HG03045 (cell line): ENCODE measurements around the gene AP1M1.
"Not testable (repeated sequence)": the region's sequence is repeated elsewhere in the genome, so short reads cannot be mapped to it uniquely, and the experiment has no call there.

Source experiments
- ATAC-seq: cut with Tn5 transposase; IDR thresholded peaks from one replicate; pipeline ENCODE4 v1.9.1; 2021; ENCODE audit warnings: mild to moderate bottlenecking, moderate library complexity; ENCODE audit not compliant: unreplicated experiment

Gene AP1M1

GRCh38 chr19:16259385-16260159 lies 61.9 kb downstream of the AP1M1 start:
- ATAC-seq: no peak

DNA sequence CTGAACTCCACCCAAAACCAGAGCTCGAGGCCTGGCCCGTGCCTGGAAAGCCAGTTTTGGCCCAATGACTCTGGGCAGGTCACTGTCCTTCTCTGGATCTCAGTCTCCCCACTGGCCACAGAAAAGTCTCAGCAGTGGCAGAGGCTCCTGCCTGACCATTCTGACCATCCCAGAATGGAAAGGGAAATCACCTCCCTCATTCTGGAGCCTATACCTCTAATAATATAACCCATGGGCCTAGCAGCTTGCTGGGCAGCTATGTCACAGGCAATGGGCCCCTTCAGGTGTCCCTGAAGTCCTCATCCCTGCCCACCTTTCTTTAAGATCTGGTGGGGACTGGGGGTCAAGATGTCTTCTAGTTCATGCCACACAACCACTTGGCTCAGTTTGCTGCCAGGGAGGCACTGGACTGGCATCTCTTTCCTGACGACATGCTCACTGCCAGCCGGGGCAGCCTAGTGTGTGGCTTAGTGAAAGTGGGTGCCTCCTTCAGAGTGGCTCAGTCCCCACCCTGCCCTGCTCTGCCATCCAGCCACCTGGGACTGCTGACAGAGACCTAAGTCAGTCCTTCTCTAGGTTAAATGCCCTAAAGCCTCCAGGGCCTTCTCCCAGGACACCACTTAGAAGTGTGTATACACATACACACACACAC lies 62.6 kb downstream of the AP1M1 start:
- no peak for ATAC-seq

- no peak for ATAC-seq
Measured at GRCh38 chr19:16260812-16261161, 63.1 kb downstream of the AP1M1 start.

GRCh38 chr19:16261584-16262368 lies 64.1 kb downstream of the AP1M1 start:
- no peak for ATAC-seq

GRCh38 chr19:16262618-16263017 lies 64.9 kb downstream of the AP1M1 start:
- no peak for ATAC-seq

DNA sequence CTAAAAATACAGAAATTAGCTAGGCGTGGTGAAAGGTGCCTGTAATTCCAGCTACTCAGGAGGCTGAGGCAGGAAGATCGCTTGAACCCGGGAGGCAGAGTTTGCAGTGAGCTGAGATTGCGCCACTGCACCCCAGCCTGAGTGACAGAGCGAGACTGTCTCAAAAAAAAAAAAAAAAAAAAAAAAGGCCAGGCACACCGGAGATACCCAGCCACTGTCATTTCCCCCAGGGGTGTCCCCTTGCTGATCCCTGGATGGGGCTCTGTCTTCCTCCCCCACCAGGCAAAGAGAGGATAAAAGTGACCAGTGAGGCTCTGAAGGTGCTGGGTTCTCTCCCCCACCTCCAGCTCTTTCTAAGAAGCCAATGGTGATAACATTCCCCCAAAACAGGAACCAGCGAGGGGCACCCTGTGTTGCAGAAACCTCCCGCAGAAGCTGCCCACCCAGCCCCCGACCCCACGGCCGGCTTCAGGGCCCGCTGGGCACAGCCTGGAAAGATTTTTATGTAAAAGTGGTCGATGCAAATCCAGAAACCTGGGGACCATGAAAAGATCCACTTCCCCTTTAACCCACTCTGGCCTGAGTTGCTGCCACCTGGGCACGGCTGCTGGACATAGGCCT lies 65.5 kb downstream of the AP1M1 start:
- no peak for ATAC-seq

DNA sequence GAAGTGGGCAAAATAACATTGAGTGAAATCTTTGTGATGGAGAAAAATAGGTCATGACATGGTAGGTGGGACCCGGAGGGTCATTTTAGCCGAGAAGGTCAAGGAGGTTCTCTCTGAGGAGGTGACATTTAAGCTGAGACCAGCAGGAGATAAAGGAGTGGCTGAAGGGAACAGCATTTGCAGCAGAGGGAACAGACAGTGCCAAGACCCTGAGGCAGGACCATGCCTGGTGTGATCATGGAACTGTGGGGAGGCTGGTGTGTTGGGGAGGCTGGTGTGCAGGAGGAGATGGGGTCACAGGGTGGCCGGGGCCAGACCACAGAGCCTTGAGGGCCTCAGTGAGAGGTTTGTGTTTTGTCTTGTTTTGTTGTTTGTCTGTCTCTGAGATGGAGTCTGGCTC lies 67.5 kb downstream of the AP1M1 start:
- no peak for ATAC-seq

- no peak for ATAC-seq
Measured at GRCh38 chr19:16265890-16266585, 68.3 kb downstream of the AP1M1 start.

DNA sequence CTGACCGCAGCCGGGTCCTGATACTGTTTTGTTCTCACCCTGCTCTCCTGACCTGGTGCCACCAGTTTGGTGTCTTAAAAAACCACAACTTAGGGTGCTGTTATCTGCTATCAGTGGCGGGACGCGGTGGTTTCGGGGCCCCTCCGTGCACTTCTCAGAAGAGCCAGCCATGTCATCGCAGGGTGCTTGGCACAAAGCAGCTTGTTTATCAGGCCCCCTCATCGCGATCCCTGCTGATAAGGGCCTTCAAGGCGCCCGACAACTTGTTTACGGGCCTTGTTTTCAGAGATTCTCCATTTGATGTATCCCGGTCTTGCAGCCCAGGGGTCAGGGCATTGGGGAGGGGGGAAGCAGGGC lies 68.9 kb downstream of the AP1M1 start:
- no peak for ATAC-seq

DNA sequence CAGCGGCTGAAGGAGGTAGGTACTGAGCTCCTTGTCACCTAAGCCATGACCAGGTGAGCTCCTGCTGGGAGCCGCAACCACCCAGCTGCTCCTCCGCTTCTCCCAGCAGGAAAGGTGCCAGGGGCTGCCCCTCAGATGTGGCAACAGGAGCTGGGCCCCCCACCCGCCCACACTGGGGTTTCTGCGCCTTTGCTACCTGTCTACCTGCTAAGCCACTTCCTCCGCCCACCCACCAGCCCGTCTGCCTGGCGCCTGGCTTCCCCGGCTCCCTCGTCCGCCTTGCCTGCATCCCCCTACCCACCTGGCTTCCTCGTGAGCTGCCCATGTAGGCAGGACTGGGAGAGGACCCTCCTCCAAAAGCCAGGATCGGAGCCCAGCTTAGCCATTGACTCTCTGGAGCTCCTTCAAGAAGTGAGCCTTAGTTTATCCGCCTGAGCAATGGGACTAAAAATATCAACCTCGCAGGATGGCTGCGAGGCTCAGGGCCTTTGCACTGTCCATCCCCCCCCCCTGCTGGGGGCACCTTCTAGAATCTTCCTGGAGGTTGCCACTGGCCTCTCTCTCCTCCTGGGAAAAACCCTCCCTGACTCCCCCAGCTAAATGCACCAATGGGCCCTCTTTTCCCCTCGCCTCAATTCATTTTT lies 71.1 kb downstream of the AP1M1 start:
- ATAC-seq: no peak

DNA sequence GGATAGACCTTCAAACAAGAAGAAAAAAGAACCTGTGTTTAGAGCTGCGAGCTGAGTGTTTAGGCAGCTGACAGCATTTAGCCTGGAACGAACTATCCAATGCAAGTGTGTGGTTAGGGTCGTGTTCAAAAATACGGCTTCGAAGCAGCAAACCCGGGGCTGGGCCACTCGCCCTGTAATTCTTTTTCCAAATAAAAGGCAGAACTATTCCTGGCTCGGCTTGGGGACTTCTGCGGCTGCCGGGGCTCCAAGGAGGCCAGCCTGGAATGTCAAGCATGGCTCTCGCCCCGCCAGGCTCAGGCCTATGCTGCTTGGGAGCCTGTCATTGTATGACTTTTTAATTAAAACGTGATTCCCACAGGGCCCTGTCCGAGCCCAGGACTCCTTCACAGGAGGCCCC lies 75.2 kb downstream of the AP1M1 start:
- ATAC-seq: no peak

- ATAC-seq: no peak
Measured at GRCh38 chr19:16274447-16274846, 76.7 kb downstream of the AP1M1 start.

- no peak for ATAC-seq
Measured at GRCh38 chr19:16280306-16280705, 82.6 kb downstream of the AP1M1 start.

DNA sequence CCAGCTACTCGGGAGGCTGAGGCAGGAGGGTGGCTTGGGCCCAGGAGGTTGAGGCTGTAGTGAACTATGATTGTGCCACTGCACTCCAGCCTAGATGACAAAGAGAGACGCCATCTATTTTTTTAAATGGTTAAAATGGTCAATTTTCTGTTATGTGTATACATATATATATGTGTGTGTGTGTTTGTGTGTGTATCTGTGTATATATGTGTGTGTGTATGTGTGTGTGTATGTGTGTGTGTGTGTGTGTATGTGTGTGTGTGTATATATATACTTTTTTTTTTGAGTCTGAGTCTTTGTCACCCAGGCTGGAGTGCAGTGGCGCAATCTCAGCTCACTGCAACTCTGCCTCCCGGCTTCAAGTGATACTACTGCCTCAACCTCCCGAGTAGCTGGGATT lies 84.0 kb downstream of the AP1M1 start:
- ATAC-seq: no peak

DNA sequence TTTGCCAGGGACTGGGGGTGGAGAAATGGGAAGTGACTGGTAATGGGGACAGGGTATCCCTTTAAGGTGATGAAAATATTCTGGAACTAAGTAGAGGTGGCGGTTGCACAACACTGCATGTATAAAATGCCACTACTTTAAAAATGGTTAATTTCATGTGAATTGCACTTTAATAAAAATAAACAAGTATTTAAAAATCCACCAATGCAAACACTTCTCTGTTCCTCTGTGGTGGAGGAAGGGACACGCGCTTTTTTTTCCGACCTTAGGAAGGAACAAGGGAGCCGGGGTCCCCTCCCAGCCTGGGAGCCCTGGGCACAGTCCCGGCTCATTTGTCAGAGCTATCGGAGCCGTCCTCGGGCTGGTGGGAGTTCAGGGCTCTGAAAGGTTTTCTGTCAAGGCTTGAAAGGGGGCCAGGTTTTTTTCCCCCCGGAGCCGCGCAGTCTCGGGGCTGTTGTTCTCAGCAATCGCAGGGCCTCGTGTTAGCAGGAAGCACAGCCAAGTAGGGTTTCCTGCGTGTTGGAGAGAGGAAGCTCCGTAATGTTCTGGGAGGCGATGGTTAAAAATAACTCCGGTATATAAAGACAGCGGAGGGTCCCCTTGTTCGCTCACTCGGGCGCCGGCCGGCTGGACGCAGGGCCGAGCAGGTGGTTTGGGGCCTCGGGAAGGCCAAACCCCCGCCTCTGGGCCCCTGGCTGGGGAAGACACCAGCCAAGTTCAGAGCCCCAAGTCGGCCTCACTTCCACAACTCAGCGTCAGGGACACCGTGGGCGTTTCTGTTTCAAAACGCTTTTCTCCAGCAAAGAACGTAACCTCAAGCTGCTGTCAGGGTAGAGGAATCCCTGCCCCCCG lies 85.7 kb downstream of the AP1M1 start:
- ATAC-seq: no peak

- ATAC-seq: no peak
Measured at GRCh38 chr19:16284505-16284904, 86.8 kb downstream of the AP1M1 start.

- ATAC-seq: not testable (repeated sequence)
Measured at GRCh38 chr19:16285079-16285478, 87.4 kb downstream of the AP1M1 start.

DNA sequence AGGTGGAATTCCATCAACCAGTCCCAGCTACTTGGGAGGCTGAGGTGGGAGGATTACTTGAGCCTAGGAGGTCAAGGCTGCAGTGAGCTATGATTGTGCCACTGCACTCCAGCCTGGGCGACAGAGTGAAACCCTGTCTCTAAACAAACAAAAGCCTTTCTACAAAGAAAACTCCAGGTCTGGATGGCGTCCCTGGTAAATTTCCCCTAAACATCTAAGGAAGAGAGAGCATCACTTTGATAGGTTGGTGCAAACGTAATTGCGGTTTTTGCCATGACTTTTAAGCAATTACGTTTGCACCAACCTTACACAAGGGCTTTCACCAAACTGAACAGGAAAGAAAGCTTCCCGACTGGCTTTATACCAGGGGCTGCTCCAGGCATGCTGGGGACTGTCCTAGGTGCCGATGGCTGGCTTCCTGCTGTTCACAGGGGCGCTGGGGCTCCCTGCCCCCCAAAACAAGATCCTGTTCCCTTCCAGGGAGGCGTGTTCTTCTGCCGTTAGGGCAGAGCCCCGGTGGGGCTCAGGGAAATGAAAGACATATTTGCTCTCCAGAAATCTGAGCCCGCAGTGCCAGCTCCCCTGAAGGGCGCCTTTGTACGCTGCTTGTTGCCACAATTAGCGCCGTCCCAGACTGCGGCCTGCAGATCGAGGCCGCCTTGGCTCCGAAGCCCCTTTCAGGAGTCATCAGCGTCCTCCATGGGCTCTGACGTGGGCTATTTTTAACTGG lies 88.2 kb downstream of the AP1M1 start:
- ATAC-seq: no peak

DNA sequence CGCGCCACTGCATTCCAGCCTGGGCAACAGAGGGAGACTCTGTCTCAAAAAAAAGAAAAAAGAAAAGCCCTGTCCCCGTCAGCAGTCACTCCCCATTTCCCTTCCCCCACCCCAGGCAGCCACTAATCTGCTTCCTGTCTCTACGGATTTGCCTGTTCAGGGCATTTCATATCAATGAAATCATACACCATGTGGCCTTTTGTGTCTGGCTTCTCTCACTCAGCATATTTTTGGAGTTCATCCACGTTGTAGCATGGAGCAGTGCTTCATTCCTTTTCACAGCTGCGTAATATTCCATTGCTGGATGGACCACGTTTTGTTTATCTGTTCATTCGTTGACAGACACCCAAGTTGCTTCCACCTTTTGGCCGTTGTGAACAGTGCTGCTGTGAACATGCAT lies 90.8 kb downstream of the AP1M1 start:
- no peak for ATAC-seq
